HEK293 (cell line): Measurements from ENCODE around the gene PDGFC.

Experiments
- CTCF ChIA-PET: fragments of 350-600 bp; formaldehyde crosslinking; extraction: SDS; loops from one replicate; lab custom pipeline; 2021; ENCODE audit warnings: antibody characterized with exemption; lab: Yijun Ruan, JAX
- POLR2A ChIA-PET: fragments of 300-600 bp; formaldehyde crosslinking; extraction: SDS; loops from one replicate; lab custom pipeline; 2020; ENCODE audit warnings: antibody characterized with exemption, inconsistent platforms; lab: Yijun Ruan, JAX
- H3K27ac ChIP-seq: fragments of 200-500 bp; sonication (Bioruptor generic); 2 replicates; pipeline ENCODE4 v1.5.1; 2014; ENCODE audit warnings: low read depth, low read length, control low read depth, inconsistent platforms; ENCODE audit errors: extremely low read depth
- H3K36me3 ChIP-seq, 2 experiments: fragments of 200-500 bp in 1 of 2; sonication (Bioruptor generic) in 1 of 2; 1 replicate in 1 of 2; 2 replicates in 1 of 2; pipeline ENCODE4 v1.5.1; 2014 to 2017; ENCODE audit warnings: inconsistent platforms in 2 of 2, low read length in 2 of 2; ENCODE audit not compliant: control insufficient read depth in 2 of 2, insufficient read depth in 1 of 2
- H3K4me1 ChIP-seq: fragments of 200-500 bp; sonication (Bioruptor generic); 2 replicates; pipeline ENCODE4 v1.5.1; 2014; ENCODE audit warnings: mild to moderate bottlenecking, low read length, inconsistent platforms; ENCODE audit not compliant: control insufficient read depth, insufficient read depth
- H3K4me3 ChIP-seq: 2 replicates; pipeline ENCODE4 v1.5.1; 2011; ENCODE audit warnings: low read depth, mild to moderate bottlenecking, control low read depth, low read length, moderate library complexity
- H3K9me3 ChIP-seq: fragments of 200-500 bp; sonication (Bioruptor generic); 2 replicates; pipeline ENCODE4 v1.5.1; 2014; ENCODE audit warnings: low read depth, low read length, inconsistent platforms; ENCODE audit not compliant: control insufficient read depth, insufficient read depth
- BCL11B ChIP-seq: fragments of 450-650 bp; formaldehyde crosslinking; IDR thresholded peaks from 2 replicates; pipeline ENCODE4 v1.5.1; 2016; ENCODE audit warnings: low read depth, missing biosample characterization, missing genetic modification characterization
- KLF16 ChIP-seq: fragments of 450-650 bp; formaldehyde crosslinking; IDR thresholded peaks from 2 replicates; pipeline ENCODE4 v1.5.1; 2017; ENCODE audit warnings: missing biosample characterization, missing genetic modification characterization
- MYNN ChIP-seq: fragments of 450-650 bp; formaldehyde crosslinking; IDR thresholded peaks from 2 replicates; pipeline ENCODE4 v1.5.1; 2016; ENCODE audit warnings: missing biosample characterization, missing genetic modification characterization, borderline replicate concordance
- RBAK ChIP-seq: fragments of 450-650 bp; formaldehyde crosslinking; IDR thresholded peaks from 2 replicates; pipeline ENCODE4 v1.5.1; 2016; ENCODE audit warnings: missing biosample characterization, missing genetic modification characterization
- ZBTB8A ChIP-seq: fragments of 450-650 bp; formaldehyde crosslinking; IDR thresholded peaks from 2 replicates; pipeline ENCODE4 v1.5.1; 2016; ENCODE audit warnings: missing biosample characterization, missing genetic modification characterization
- ZFP3 ChIP-seq: fragments of 450-650 bp; formaldehyde crosslinking; IDR thresholded peaks from 2 replicates; pipeline ENCODE4 v1.5.1; 2016; ENCODE audit warnings: low read depth, missing biosample characterization, missing genetic modification characterization
- ZNF10 ChIP-seq: fragments of 450-650 bp; formaldehyde crosslinking; IDR thresholded peaks from 2 replicates; pipeline ENCODE4 v1.5.1; 2017; ENCODE audit warnings: missing biosample characterization, missing genetic modification characterization
- ZNF138 ChIP-seq: fragments of 450-650 bp; formaldehyde crosslinking; IDR thresholded peaks from 2 replicates; pipeline ENCODE4 v1.5.1; 2016; ENCODE audit warnings: missing biosample characterization, missing genetic modification characterization, borderline replicate concordance
- ZNF169 ChIP-seq: fragments of 450-650 bp; formaldehyde crosslinking; IDR thresholded peaks from 2 replicates; pipeline ENCODE4 v1.5.1; 2016; ENCODE audit warnings: missing biosample characterization, missing genetic modification characterization
- ZNF19 ChIP-seq: fragments of 450-650 bp; formaldehyde crosslinking; IDR thresholded peaks from 2 replicates; pipeline ENCODE4; 2016; ENCODE audit warnings: missing biosample characterization, missing genetic modification characterization, low read depth
- ZNF416 ChIP-seq: fragments of 450-650 bp; formaldehyde crosslinking; IDR thresholded peaks from 2 replicates; pipeline ENCODE4 v1.5.1; 2016; ENCODE audit warnings: missing biosample characterization, missing genetic modification characterization
- ZNF423 ChIP-seq: fragments of 450-650 bp; formaldehyde crosslinking; IDR thresholded peaks from 2 replicates; pipeline ENCODE4 v1.5.1; 2016; ENCODE audit warnings: missing biosample characterization, missing genetic modification characterization
- ZNF433 ChIP-seq: fragments of 450-650 bp; formaldehyde crosslinking; IDR thresholded peaks from 2 replicates; pipeline ENCODE4 v1.5.1; 2016; ENCODE audit warnings: missing biosample characterization, missing genetic modification characterization, low read depth
- ZNF48 ChIP-seq: fragments of 450-650 bp; formaldehyde crosslinking; IDR thresholded peaks from 2 replicates; pipeline ENCODE4 v1.5.1; 2016; ENCODE audit warnings: missing biosample characterization, missing genetic modification characterization
- ZNF501 ChIP-seq: fragments of 450-650 bp; formaldehyde crosslinking; IDR thresholded peaks from 2 replicates; pipeline ENCODE4 v1.5.1; 2016; ENCODE audit warnings: missing biosample characterization, missing genetic modification characterization
- ZNF530 ChIP-seq: fragments of 450-650 bp; formaldehyde crosslinking; IDR thresholded peaks from 2 replicates; pipeline ENCODE4 v1.5.1; 2016; ENCODE audit warnings: low read depth, missing biosample characterization, missing genetic modification characterization
- ZNF571 ChIP-seq: fragments of 450-650 bp; formaldehyde crosslinking; IDR thresholded peaks from 2 replicates; pipeline ENCODE4 v1.5.0; 2017; ENCODE audit warnings: missing biosample characterization, missing genetic modification characterization
- ZNF624 ChIP-seq: fragments of 450-650 bp; formaldehyde crosslinking; IDR thresholded peaks from 2 replicates; pipeline ENCODE4 v1.5.1; 2017; ENCODE audit warnings: missing biosample characterization, missing genetic modification characterization
- ZNF626 ChIP-seq: fragments of 450-650 bp; sonication (Bioruptor Pico); formaldehyde crosslinking; IDR thresholded peaks from 2 replicates; pipeline ENCODE4 v1.5.1; 2018; ENCODE audit warnings: missing biosample characterization, missing genetic modification characterization, inconsistent platforms
- ZNF629 ChIP-seq: fragments of 450-650 bp; formaldehyde crosslinking; IDR thresholded peaks from 2 replicates; pipeline ENCODE4 v1.5.1; 2017; ENCODE audit warnings: missing biosample characterization, missing genetic modification characterization
- ZNF785 ChIP-seq: fragments of 450-650 bp; formaldehyde crosslinking; IDR thresholded peaks from 2 replicates; pipeline ENCODE4 v1.5.1; 2016; ENCODE audit warnings: missing biosample characterization, missing genetic modification characterization
- TF ChIP-seq, protein P1 (sequence below): fragments of 450-650 bp; formaldehyde crosslinking; IDR thresholded peaks from 2 replicates; pipeline ENCODE4 v1.5.1; 2016; ENCODE audit warnings: missing biosample characterization, missing genetic modification characterization
- TF ChIP-seq, protein P2 (sequence below): fragments of 450-650 bp; formaldehyde crosslinking; IDR thresholded peaks from 2 replicates; pipeline ENCODE4 v1.5.0; 2017; ENCODE audit warnings: missing biosample characterization, missing genetic modification characterization, borderline replicate concordance
- TF ChIP-seq, protein P3 (sequence below): fragments of 450-650 bp; formaldehyde crosslinking; IDR thresholded peaks from 2 replicates; pipeline ENCODE4 v1.5.1; 2016; ENCODE audit warnings: missing biosample characterization, missing genetic modification characterization
- TF ChIP-seq, protein P4 (sequence below): fragments of 450-650 bp; formaldehyde crosslinking; IDR thresholded peaks from 2 replicates; pipeline ENCODE4 v1.5.1; 2016; ENCODE audit warnings: missing biosample characterization, missing genetic modification characterization
- TF ChIP-seq, protein P5 (sequence below): fragments of 450-650 bp; formaldehyde crosslinking; IDR thresholded peaks from 2 replicates; pipeline ENCODE4 v1.5.1; 2017; ENCODE audit warnings: missing biosample characterization, missing genetic modification characterization

Gene PDGFC

DNA sequence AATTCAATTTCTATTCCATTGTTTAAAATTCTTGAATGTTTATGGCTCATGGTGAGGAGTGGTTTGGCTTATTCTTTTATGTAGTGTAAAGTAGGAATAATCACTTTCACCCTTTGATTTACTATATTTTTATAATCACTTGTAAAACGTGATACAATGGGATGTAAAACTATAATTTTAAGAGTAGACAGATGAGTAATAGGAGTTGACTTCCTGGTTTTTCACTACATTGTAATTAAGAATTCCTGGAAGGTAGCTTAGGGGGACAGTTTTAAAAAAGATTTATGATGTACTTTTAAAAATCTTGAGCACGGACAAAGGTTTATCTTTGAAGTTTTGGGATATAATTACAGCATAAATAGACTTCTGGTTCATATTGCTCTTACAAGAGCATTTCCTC, 65.3 kb downstream of the PDGFC start:
- Histone ChIP-seq H3K36me3 (no peaks in the 10 kb centered on the region), H3K27ac (no peak overlapping the region), H3K9me3 (no peaks in the 10 kb centered on the region), H3K4me3 (no peak overlapping the region), H3K4me1 (peaks cover 18% of the 10 kb centered on the region; the same call in 1 of the 2 replicates)
- ChIA-PET CTCF (no interaction called here), POLR2A (no interaction called here)
- TF ChIP-seq ZNF785 (tag by site-specific recombination) (no peak), ZBTB8A (tag by site-specific recombination) (peak; percentile 39), ZNF433 (no peak), ZNF624 (no peak), ZNF10 (no peak), ZNF501 (tag by site-specific recombination) (0 out of 2 replicates have a peak, but pooled peaks have one; percentile 23), ZNF626 (tag by site-specific recombination) (no peak), ZNF530 (tag by site-specific recombination) (no peak), BCL11B (tag by site-specific recombination) (peak; percentile 52; the same call in 1 of the 2 replicates), ZNF48 (tag by site-specific recombination) (no peak), MYNN (tag by site-specific recombination) (no peak), KLF16 (tag by site-specific recombination) (no peak), ZNF571 (tag by site-specific recombination) (no peak), ZNF19 (tag by site-specific recombination) (no peak), ZNF416 (tag by site-specific recombination) (no peak), ZNF629 (tag by site-specific recombination) (peak; percentile 52; the same call in 1 of the 2 replicates), ZNF138 (no peak), ZNF423 (tag by site-specific recombination) (no peak), ZNF169 (tag by site-specific recombination) (no peak), RBAK (tag by site-specific recombination) (no peak), ZFP3 (tag by site-specific recombination) (no peak)
- TF ChIP-seq, protein P1, sequence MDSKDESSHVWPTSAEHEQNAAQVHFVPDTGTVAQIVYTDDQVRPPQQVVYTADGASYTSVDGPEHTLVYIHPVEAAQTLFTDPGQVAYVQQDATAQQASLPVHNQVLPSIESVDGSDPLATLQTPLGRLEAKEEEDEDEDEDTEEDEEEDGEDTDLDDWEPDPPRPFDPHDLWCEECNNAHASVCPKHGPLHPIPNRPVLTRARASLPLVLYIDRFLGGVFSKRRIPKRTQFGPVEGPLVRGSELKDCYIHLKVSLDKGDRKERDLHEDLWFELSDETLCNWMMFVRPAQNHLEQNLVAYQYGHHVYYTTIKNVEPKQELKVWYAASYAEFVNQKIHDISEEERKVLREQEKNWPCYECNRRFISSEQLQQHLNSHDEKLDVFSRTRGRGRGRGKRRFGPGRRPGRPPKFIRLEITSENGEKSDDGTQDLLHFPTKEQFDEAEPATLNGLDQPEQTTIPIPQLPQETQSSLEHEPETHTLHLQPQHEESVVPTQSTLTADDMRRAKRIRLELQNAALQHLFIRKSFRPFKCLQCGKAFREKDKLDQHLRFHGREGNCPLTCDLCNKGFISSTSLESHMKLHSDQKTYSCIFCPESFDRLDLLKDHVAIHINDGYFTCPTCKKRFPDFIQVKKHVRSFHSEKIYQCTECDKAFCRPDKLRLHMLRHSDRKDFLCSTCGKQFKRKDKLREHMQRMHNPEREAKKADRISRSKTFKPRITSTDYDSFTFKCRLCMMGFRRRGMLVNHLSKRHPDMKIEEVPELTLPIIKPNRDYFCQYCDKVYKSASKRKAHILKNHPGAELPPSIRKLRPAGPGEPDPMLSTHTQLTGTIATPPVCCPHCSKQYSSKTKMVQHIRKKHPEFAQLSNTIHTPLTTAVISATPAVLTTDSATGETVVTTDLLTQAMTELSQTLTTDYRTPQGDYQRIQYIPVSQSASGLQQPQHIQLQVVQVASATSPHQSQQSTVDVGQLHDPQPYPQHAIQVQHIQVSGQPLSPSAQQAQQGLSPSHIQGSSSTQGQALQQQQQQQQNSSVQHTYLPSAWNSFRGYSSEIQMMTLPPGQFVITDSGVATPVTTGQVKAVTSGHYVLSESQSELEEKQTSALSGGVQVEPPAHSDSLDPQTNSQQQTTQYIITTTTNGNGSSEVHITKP (tag by site-specific recombination), result no peak
- TF ChIP-seq, protein P2, sequence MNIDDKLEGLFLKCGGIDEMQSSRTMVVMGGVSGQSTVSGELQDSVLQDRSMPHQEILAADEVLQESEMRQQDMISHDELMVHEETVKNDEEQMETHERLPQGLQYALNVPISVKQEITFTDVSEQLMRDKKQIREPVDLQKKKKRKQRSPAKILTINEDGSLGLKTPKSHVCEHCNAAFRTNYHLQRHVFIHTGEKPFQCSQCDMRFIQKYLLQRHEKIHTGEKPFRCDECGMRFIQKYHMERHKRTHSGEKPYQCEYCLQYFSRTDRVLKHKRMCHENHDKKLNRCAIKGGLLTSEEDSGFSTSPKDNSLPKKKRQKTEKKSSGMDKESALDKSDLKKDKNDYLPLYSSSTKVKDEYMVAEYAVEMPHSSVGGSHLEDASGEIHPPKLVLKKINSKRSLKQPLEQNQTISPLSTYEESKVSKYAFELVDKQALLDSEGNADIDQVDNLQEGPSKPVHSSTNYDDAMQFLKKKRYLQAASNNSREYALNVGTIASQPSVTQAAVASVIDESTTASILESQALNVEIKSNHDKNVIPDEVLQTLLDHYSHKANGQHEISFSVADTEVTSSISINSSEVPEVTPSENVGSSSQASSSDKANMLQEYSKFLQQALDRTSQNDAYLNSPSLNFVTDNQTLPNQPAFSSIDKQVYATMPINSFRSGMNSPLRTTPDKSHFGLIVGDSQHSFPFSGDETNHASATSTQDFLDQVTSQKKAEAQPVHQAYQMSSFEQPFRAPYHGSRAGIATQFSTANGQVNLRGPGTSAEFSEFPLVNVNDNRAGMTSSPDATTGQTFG (tag by site-specific recombination), result no peak
- TF ChIP-seq, protein P3, sequence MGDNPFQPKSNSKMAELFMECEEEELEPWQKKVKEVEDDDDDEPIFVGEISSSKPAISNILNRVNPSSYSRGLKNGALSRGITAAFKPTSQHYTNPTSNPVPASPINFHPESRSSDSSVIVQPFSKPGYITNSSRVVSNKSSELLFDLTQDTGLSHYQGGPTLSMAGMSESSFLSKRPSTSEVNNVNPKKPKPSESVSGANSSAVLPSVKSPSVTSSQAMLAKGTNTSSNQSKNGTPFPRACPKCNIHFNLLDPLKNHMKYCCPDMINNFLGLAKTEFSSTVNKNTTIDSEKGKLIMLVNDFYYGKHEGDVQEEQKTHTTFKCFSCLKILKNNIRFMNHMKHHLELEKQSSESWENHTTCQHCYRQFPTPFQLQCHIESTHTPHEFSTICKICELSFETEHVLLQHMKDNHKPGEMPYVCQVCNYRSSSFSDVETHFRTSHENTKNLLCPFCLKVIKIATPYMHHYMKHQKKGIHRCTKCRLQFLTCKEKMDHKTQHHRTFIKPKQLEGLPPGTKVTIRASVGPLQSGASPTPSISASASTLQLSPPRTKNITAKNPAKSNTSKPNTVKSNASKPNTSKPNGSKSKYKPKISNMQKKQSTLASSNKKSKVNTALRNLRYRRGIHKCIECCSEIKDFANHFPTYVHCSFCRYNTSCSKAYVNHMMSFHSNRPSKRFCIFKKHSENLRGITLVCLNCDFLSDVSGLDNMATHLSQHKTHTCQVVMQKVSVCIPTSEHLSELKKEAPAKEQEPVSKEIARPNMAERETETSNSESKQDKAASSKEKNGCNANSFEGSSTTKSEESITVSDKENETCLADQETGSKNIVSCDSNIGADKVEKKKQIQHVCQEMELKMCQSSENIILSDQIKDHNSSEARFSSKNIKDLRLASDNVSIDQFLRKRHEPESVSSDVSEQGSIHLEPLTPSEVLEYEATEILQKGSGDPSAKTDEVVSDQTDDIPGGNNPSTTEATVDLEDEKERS (tag by site-specific recombination), result no peak
- TF ChIP-seq, protein P4, sequence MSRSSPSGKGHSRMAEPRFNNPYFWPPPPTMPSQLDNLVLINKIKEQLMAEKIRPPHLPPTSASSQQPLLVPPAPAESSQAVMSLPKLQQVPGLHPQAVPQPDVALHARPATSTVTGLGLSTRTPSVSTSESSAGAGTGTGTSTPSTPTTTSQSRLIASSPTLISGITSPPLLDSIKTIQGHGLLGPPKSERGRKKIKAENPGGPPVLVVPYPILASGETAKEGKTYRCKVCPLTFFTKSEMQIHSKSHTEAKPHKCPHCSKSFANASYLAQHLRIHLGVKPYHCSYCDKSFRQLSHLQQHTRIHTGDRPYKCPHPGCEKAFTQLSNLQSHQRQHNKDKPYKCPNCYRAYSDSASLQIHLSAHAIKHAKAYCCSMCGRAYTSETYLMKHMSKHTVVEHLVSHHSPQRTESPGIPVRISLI (tag by site-specific recombination), result no peak
- TF ChIP-seq, protein P5, sequence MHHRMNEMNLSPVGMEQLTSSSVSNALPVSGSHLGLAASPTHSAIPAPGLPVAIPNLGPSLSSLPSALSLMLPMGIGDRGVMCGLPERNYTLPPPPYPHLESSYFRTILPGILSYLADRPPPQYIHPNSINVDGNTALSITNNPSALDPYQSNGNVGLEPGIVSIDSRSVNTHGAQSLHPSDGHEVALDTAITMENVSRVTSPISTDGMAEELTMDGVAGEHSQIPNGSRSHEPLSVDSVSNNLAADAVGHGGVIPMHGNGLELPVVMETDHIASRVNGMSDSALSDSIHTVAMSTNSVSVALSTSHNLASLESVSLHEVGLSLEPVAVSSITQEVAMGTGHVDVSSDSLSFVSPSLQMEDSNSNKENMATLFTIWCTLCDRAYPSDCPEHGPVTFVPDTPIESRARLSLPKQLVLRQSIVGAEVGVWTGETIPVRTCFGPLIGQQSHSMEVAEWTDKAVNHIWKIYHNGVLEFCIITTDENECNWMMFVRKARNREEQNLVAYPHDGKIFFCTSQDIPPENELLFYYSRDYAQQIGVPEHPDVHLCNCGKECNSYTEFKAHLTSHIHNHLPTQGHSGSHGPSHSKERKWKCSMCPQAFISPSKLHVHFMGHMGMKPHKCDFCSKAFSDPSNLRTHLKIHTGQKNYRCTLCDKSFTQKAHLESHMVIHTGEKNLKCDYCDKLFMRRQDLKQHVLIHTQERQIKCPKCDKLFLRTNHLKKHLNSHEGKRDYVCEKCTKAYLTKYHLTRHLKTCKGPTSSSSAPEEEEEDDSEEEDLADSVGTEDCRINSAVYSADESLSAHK, result peak; percentile 85
